Measurements from ENCODE around the gene ASCL4. TPM values are rescaled to one million over a fixed set of nuclear protein-coding genes. Genes with fewer than 3 reads are reported as not detected.

ASCL4 gene
- total and polyA plus RNA-seq, 4 donors: not detected

DNA sequence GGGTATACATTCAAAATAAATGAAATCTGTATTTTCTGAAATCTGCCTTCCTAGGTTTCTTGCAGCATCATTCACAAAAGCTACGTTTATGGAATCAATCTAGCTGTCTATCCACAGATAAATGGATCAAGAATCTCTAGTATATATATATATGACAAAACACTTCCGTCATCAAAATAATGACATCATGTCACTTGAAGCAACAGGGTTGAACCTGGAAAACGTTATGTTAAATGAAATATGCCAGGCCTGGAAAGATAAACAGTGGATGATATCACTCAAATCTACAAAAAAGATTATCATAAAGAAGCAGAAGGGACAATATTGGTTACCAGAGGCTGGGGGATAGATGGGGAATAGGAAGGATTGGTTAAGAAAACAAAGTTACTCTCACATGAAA is 28.6 kb downstream of the ASCL4 start:
- TF ChIP-seq, protein P1, sequence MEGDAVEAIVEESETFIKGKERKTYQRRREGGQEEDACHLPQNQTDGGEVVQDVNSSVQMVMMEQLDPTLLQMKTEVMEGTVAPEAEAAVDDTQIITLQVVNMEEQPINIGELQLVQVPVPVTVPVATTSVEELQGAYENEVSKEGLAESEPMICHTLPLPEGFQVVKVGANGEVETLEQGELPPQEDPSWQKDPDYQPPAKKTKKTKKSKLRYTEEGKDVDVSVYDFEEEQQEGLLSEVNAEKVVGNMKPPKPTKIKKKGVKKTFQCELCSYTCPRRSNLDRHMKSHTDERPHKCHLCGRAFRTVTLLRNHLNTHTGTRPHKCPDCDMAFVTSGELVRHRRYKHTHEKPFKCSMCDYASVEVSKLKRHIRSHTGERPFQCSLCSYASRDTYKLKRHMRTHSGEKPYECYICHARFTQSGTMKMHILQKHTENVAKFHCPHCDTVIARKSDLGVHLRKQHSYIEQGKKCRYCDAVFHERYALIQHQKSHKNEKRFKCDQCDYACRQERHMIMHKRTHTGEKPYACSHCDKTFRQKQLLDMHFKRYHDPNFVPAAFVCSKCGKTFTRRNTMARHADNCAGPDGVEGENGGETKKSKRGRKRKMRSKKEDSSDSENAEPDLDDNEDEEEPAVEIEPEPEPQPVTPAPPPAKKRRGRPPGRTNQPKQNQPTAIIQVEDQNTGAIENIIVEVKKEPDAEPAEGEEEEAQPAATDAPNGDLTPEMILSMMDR (IDR thresholded peaks at IDR 0.05; ENCODE audit: control extremely low read depth, extremely low read depth): no peak
- no peak for DNase-seq
- Histone ChIP-seq H3K36me3 (ENCODE audit: control insufficient read depth in 4 of 4, insufficient read depth in 4 of 4, low read length in 4 of 4) (no peaks in the 10 kb centered on the region), H3K4me3 (no peak overlapping the region), H3K27me3 (ENCODE audit: control insufficient read depth in 3 of 3, insufficient read depth in 3 of 3, low read length in 2 of 3) (no peaks in the 10 kb centered on the region), H3K27ac (ENCODE audit: low read depth in 1 of 2, low read length in 1 of 2) (no peak overlapping the region), H3K4me1 (ENCODE audit: control insufficient read depth in 5 of 5, insufficient read depth in 5 of 5, low read length in 5 of 5) (no peaks in the 10 kb centered on the region), H3K9me3 (ENCODE audit: control insufficient read depth in 4 of 4, insufficient read depth in 3 of 4, low read length in 3 of 4) (no peaks in the 10 kb centered on the region), H3K9ac (ENCODE audit: insufficient read depth in 1 of 2, low read length in 2 of 2) (no peak overlapping the region)
- 32 to 53% methylated on average over 3 of the region's 3 CpGs for WGBS, 2 donors
- no peak for ATAC-seq (ENCODE audit: insufficient read depth, low FRiP score)

GRCh38 chr12:107805488-107806180 is 31.1 kb downstream of the ASCL4 start:
- Histone ChIP-seq H3K4me1 (ENCODE audit: control insufficient read depth in 5 of 5, insufficient read depth in 5 of 5, low read length in 5 of 5) (no peaks in the 10 kb centered on the region), H3K9ac (ENCODE audit: insufficient read depth in 1 of 2, low read length in 2 of 2) (no peak overlapping the region), H3K27me3 (ENCODE audit: control insufficient read depth in 3 of 3, insufficient read depth in 3 of 3, low read length in 2 of 3) (no peaks in the 10 kb centered on the region), H3K27ac (ENCODE audit: low read depth in 1 of 2, low read length in 1 of 2) (no peak overlapping the region), H3K36me3 (ENCODE audit: control insufficient read depth in 4 of 4, insufficient read depth in 4 of 4, low read length in 4 of 4) (no peaks in the 10 kb centered on the region), H3K9me3 (ENCODE audit: control insufficient read depth in 4 of 4, insufficient read depth in 3 of 4, low read length in 3 of 4) (no peaks in the 10 kb centered on the region), H3K4me3 (no peak overlapping the region)
- ATAC-seq (ENCODE audit: insufficient read depth, low FRiP score) (no peak), DNase-seq (no peak)
- 82 to 88% methylated on average over 21 to 22 of the region's 22 CpGs for WGBS, 2 donors
- TF ChIP-seq, protein P1 (IDR thresholded peaks at IDR 0.05; ENCODE audit: control extremely low read depth, extremely low read depth): no peak

DNA sequence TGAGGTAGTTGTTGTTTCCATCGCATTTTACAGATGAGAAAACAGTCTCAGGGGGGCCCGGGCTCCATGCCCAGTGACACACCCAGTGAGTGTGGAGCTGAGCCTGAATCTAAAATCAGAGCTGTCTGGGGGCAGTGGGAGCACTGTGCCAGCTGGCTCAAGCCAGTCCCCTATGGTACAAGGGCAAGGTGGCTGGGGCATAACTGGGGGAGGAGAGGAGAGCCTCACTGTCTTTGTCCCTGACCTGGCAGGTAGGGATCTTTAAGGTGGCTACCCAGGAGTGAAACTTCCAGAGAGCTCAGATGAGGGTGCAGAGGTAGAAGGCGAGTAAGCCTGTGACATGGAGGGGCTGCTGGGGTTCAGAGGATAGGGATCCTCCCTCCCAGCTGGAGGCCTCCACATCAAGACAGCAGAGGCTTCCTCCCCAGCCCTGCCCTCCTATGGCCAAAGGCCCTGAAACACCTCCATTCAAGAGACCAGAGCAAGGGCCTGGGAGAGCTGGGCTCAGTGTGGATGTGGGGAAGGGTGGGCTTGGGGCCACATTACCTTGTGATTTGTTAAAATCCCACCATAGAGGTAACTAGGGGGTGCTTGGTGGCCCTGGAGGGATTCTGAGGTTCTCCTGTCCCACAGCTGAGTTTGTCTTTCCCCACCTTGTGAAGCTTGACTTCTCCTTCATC is 33.1 kb downstream of the ASCL4 start:
- Histone ChIP-seq H3K9ac (ENCODE audit: insufficient read depth in 1 of 2, low read length in 2 of 2) (no peak overlapping the region), H3K9me3 (ENCODE audit: control insufficient read depth in 4 of 4, insufficient read depth in 3 of 4, low read length in 3 of 4) (no peaks in the 10 kb centered on the region), H3K27ac (ENCODE audit: low read depth in 1 of 2, low read length in 1 of 2) (no peak overlapping the region), H3K36me3 (ENCODE audit: control insufficient read depth in 4 of 4, insufficient read depth in 4 of 4, low read length in 4 of 4) (no peaks in the 10 kb centered on the region), H3K4me1 (ENCODE audit: control insufficient read depth in 5 of 5, insufficient read depth in 5 of 5, low read length in 5 of 5) (no peaks in the 10 kb centered on the region), H3K4me3 (no peak overlapping the region), H3K27me3 (ENCODE audit: control insufficient read depth in 3 of 3, insufficient read depth in 3 of 3, low read length in 2 of 3) (no peaks in the 10 kb centered on the region)
- WGBS, 2 donors: 48 to 67% methylated on average over 3 of the region's 3 CpGs
- TF ChIP-seq, protein P1 (IDR thresholded peaks at IDR 0.05; ENCODE audit: control extremely low read depth, extremely low read depth): no peak
- ATAC-seq (ENCODE audit: insufficient read depth, low FRiP score): no peak
- DNase-seq: no peak
